ENCODE results near the gene CARS2.

DNA sequence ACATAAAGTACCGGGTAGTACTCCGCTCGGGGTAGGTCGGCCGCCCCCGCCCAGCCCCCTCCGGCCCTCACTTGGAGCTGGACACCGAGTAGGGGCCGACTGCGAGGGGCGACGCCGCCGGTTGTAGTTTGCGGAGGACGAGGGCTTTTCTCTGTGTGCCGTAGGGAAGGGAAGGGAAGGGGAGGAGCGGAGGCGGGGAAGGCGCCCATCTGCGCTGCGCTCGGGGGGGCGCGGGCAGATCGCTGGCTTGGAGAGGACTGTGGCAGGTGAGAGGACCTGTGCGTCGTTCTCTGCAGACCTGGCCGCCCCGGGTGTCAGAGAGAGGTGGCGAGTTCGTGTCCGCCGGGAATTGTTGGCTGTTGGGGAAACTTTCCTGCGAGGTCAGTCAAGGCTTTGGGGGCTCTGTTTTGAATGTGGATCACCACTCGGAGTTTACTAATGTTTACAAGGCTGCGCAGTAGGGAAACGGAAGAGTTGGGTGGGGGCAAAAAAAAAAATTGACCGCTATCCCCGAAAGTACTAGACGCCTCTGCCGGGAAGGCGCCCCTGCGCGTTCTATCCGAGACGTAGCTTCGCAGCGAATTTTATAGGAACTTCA lies 9.0 kb upstream of the CARS2 start:
- TF ChIP-seq POLR2A (IDR thresholded peaks at IDR 0.05; ENCODE audit: low read depth, low read length), result peak; percentile 100
- TF ChIP-seq TAF1 (IDR thresholded peaks at IDR 0.05; ENCODE audit: low read depth, low read length), result peak; percentile 96
- TF ChIP-seq POLR2AphosphoS5 (IDR thresholded peaks at IDR 0.05; ENCODE audit: low read depth, low read length), result peak; percentile 100
- no peak for TF ChIP-seq PAX5 (IDR thresholded peaks at IDR 0.05; ENCODE audit: insufficient read depth, low read length, severe bottlenecking)
- TF ChIP-seq SPI1 (IDR thresholded peaks at IDR 0.05; ENCODE audit: low read depth, low read length), result no peak

All from GM12891 (cell line).